NT2/D1 (cell line): ENCODE measurements around the gene CXorf51A.
"Not testable (repeated sequence)": the region's sequence is repeated elsewhere in the genome, so short reads cannot be mapped to it uniquely, and the experiment has no call there.

Source experiments
- DNase-seq: peaks from one replicate; pipeline ENCODE4 v3.0.0-alpha.2; 2011; ENCODE audit warnings: low read depth, low spot score
- H3K27me3 ChIP-seq: 2 replicates; pipeline ENCODE4 v1.6.0; 2011; ENCODE audit warnings: mild to moderate bottlenecking; ENCODE audit not compliant: insufficient read length, insufficient read depth
- H3K36me3 ChIP-seq: 2 replicates; pipeline ENCODE4 v1.6.1; 2011; ENCODE audit warnings: mild to moderate bottlenecking, low read length, mixed read lengths; ENCODE audit not compliant: insufficient read depth, insufficient read length
- H3K4me1 ChIP-seq: 2 replicates; pipeline ENCODE4 v1.5.1; 2011; ENCODE audit not compliant: insufficient read depth, insufficient read length
- H3K4me3 ChIP-seq: 2 replicates; pipeline ENCODE4 v1.5.1; 2011; ENCODE audit warnings: low read depth; ENCODE audit not compliant: insufficient read length
- H3K9ac ChIP-seq: 2 replicates; pipeline ENCODE4 v1.6.0; 2011; ENCODE audit warnings: low read depth; ENCODE audit not compliant: insufficient read length
- H3K9me3 ChIP-seq: 2 replicates; pipeline ENCODE4 v1.5.1; 2011; ENCODE audit warnings: mild to moderate bottlenecking, low read length; ENCODE audit not compliant: insufficient read depth
- SUZ12 ChIP-seq: IDR thresholded peaks from 2 replicates; pipeline ENCODE4 v1.6.1; 2011; ENCODE audit not compliant: insufficient read length, insufficient read depth; ENCODE audit errors: extremely low read depth
- YY1 ChIP-seq: IDR thresholded peaks from 2 replicates; pipeline ENCODE4 v1.6.1; 2011; ENCODE audit not compliant: insufficient read length, insufficient read depth
- ZNF274 ChIP-seq: IDR thresholded peaks from 2 replicates; pipeline ENCODE4 v1.6.1; 2011; ENCODE audit warnings: mild to moderate bottlenecking, low read depth, low read length

Gene CXorf51A

GRCh38 chrX:146814644-146815043 is at the start of gene CXorf51A:
TSS of gene CXorf51A (minus strand) at chrX:146814744. CDS start at chrX:146814723, 21 bp downstream.
- not testable (repeated sequence) for H3K36me3 ChIP-seq, H3K4me3 ChIP-seq, H3K27me3 ChIP-seq, H3K9me3 ChIP-seq, DNase-seq, H3K4me1 ChIP-seq, H3K9ac ChIP-seq

DNA sequence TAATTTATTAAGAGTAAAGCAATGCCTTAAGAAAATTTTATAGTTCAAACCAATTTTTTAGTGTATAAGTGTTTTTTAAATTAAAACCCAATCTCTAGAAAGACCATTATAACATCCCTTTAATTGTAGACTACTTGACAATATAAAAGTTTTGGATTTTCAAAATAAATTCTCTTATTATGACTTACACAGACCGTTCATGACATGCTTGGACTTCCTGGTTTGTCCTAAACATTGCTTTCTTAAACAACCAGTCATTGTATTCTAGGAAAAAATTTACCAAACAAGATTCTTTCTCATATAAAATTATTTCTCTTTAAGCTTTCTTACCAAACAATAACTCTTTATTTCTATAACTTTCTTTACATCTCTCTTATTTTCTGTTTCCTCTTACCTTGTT is 49.0 kb upstream of the CXorf51A start:
- peaks cover 4% of the 10 kb centered on the region for H3K9me3 ChIP-seq
- DNase-seq = no peak
- H3K27me3 ChIP-seq = no peaks in the 10 kb centered on the region
- H3K4me3 ChIP-seq = no peak overlapping the region
- TF ChIP-seq SUZ12 = no peak
- no peak for TF ChIP-seq ZNF274
- no peak for TF ChIP-seq YY1
- no peaks in the 10 kb centered on the region for H3K4me1 ChIP-seq
- no peak overlapping the region for H3K9ac ChIP-seq
- no peaks in the 10 kb centered on the region for H3K36me3 ChIP-seq

DNA sequence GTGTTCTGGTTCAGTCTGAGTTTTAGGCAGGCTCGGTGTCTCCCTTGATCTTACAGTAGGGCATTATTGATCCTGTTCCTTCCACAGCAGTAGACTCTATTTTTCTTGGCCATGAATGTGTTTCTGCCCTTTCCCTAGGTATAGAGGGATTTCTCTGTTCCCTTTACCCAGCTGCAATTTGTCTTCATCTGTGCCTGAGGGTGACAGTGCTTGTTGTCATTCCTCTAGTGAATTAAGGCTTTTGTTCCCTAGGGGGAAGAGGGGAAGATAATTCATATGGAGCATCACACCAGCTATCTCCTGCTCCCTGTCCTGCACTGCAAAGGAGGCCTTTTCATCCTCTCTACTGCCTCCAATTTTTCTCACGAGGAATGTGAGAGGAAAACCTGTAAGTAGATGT is 39.7 kb upstream of the CXorf51A start:
- H3K4me3 ChIP-seq = no peak overlapping the region
- H3K9me3 ChIP-seq = no peaks in the 10 kb centered on the region
- no peaks in the 10 kb centered on the region for H3K36me3 ChIP-seq
- H3K27me3 ChIP-seq = no peaks in the 10 kb centered on the region
- TF ChIP-seq ZNF274 (no peak), SUZ12 (no peak), YY1 (no peak)
- no peak overlapping the region for H3K9ac ChIP-seq
- H3K4me1 ChIP-seq = no peaks in the 10 kb centered on the region
- no peak for DNase-seq

GRCh38 chrX:146831994-146832393 is 17.4 kb upstream of the CXorf51A start:
- TF ChIP-seq SUZ12 (no peak), YY1 (no peak), ZNF274 (no peak)
- Histone ChIP-seq H3K9me3 (no peaks in the 10 kb centered on the region), H3K36me3 (no peaks in the 10 kb centered on the region), H3K4me3 (no peak overlapping the region), H3K4me1 (no peaks in the 10 kb centered on the region), H3K9ac (no peak overlapping the region), H3K27me3 (no peaks in the 10 kb centered on the region)
- DNase-seq = no peak

DNA sequence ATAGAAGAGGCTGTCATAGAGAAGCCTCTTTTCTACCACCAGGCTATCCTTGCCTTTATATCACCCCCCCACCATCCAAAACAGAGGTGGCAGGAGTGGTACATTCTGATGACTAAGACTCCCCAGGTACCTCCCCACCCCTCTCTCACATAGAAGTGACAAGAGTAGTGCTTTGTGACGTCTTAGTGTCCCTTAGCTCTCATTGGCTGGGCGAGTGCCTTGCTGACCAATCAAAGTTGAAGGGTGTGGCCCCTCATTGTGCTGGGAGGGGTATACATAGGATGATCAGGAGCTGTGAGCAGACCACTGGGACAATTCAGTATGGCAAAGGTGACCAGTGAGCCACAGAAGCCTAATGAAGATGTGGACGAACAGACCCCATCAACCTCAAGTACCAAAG is 5.1 kb downstream of the CXorf51A start, which contains the start of gene CXorf51B:
CXorf51B (plus strand) TSS at position 301 of the 400 bp plus-strand sequence; CDS start at position 322, 21 bp downstream.
- H3K4me3 ChIP-seq, H3K4me1 ChIP-seq, H3K27me3 ChIP-seq, H3K36me3 ChIP-seq, DNase-seq, H3K9me3 ChIP-seq, H3K9ac ChIP-seq: not testable (repeated sequence)
